ENCODE results near the gene BEST4.

DNA sequence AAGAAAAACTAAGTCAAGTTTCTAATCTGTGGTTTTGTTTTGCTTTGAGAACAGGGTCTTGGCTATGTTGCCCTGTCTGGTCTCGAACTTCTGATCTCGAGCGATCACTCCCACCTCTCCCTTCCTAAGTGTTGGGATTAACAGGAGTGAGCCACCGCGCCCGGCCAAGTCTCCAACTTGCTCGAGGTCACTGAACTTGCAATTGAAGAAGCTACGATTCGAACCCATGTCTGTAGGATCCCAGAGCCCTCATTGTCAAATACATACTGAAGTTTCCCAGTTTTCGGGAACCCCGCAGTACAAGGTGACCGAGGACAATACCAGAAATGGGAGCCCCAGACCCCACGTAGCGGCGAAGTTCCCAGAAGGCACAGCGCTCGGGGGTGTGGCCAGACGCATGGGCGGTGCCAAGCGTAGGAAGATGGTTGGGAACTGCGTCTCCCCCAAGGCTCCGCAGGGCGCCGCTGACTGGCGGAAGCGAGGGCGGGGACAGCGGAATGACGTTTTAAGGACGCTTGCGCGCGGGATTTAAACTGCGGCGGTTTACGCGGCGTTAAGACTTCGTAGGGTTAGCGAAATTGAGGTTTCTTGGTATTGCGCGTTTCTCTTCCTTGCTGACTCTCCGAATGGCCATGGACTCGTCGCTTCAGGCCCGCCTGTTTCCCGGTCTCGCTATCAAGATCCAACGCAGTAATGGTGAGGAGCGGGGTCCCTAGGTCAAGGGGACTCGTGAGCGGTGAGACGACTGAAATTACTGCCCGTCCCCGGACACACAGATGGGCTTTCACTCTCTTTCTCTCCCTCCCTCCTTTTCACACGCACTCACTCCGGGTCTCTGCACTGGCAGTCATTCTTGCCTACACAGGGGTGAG lies 48.4 kb downstream of the BEST4 start, which contains the start of gene KIF2C:
- TF ChIP-seq, protein P1, sequence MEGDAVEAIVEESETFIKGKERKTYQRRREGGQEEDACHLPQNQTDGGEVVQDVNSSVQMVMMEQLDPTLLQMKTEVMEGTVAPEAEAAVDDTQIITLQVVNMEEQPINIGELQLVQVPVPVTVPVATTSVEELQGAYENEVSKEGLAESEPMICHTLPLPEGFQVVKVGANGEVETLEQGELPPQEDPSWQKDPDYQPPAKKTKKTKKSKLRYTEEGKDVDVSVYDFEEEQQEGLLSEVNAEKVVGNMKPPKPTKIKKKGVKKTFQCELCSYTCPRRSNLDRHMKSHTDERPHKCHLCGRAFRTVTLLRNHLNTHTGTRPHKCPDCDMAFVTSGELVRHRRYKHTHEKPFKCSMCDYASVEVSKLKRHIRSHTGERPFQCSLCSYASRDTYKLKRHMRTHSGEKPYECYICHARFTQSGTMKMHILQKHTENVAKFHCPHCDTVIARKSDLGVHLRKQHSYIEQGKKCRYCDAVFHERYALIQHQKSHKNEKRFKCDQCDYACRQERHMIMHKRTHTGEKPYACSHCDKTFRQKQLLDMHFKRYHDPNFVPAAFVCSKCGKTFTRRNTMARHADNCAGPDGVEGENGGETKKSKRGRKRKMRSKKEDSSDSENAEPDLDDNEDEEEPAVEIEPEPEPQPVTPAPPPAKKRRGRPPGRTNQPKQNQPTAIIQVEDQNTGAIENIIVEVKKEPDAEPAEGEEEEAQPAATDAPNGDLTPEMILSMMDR (IDR thresholded peaks at IDR 0.05 in 8 of 11, conservative IDR thresholded peaks at IDR 0.05 in 3 of 11) = peak in 5 of 11 experiments; percentile 13 to 65 (median 47)
- TF ChIP-seq POLR2A (IDR thresholded peaks at IDR 0.05) = peak in 2 of 3 donors; percentile 21 to 25

Data from spleen (tissue), 7 donors.